Nucleus accumbens (tissue), 56 donors: ENCODE results near the gene DOCK8.

Source experiments
- DNase-seq, 56 donors: peaks; one replicate each; lab custom pipeline; 2025; lab: John Stamatoyannopoulos, UW

DOCK8 gene

DNA sequence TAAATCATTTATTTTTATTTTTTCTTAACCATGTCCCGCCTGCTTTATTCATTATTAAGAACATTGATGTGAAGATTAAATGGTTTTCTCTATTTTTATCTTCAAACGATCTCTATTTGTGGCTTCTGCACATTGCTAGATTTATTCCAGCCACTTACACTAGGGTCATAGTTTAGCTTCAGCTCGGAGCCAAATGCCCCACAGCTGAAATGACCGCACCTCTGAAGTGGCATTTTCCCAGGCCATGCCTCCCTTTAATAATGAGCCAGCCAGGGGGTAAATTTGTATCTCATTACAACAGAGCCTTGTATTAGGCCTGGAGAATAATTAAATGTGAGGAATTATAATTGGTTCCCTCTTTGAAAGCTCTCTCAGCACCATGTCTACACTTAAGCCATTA is 89.4 kb downstream of the DOCK8 start:
- no peak for DNase-seq

GRCh38 chr9:304519-305185 is 90.0 kb downstream of the DOCK8 start:
- no peak for DNase-seq

DNA sequence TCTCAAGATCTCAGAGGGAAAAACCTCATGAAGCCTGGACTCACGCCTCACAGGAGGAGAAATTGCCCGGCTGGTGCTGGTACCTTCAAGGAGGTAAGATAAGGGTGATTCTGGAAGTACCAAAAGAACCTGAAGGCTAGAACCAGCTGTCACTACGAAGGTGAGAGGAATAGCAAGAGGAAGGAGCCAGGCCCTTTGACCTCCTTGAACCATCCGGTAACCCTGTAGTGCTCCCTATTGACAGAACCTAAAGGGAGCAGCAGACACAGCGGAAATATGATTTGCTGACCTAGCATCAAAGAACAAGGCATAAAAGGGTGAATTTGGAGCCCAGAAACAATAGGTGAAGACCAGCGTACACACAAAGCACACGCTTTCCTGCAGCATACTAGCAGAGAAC is 92.2 kb downstream of the DOCK8 start:
- no peak for DNase-seq

GRCh38 chr9:311841-312240 is 97.2 kb downstream of the DOCK8 start:
- DNase-seq, result no peak

- no peak for DNase-seq
Measured at GRCh38 chr9:312596-313320, 98.1 kb downstream of the DOCK8 start.

DNA sequence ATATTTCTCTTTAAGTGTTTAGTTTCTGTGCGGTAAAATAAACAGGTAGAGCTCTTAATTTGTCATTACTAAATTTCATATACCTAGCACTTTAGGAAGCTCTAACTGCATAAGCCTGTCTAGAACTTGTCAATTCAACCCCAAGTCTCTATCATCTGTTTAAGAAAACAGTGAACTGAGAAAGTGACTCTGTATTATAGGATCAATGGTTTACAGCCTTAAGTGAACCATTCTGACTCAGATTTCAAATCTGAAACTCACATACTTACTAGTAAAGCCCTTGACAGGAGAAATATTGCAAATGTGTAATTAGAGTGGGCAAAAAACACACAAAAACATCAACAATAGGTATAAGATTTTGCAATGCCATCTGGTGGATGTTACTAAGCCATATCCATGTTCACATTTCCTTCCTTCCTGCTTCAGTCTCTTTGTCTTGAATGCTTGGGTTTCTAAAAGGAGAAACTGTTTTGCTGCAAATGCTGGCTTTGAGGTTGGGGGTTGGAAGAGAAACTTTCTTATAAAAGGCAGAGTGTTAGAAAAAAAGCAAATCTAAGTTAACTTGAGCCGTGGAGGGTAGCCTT is 101.8 kb downstream of the DOCK8 start:
- no peak for DNase-seq

- no peak for DNase-seq
Measured at GRCh38 chr9:318646-319045, 104.0 kb downstream of the DOCK8 start.

DNA sequence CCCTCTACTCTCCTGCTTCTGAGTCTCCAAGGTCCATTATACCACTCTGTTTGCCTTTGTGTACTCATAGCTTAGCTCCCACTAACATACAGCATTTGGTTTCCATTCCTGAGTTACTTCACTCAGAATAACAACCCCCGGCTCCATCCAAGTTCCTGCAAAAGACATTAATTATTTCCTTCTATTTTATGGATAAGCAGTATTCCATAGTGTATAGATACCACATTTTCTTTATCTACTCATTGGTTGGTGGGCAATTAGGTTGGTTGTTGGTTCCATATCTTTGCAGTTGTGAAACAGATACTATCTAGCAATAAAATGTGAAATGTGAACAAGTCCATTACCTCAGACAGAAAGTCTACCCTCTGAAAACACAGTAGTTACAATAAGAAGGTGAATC is 110.3 kb downstream of the DOCK8 start:
- no peak for DNase-seq

DNA sequence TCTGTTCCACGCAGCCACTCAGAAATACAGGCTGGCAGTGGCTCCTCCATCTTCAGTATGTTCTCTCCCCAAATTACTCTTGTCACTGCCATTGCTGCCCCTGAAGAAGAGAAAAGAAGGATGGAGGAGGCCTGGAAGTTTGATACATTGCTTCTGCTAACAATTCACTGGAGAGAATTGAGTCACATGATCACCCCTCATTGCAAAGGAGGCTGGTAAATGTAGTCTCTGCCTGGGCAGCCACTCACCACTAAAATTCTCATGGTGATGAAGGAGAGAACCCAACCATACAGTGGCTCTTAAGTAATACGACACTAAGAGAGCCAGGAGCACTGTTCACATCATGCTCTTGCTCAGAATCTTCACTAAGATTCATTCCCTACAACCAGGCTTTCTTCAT is 112.0 kb downstream of the DOCK8 start:
- DNase-seq, result no peak

- no peak for DNase-seq
Measured at GRCh38 chr9:328453-328852, 113.8 kb downstream of the DOCK8 start.

GRCh38 chr9:331197-331596 is 116.5 kb downstream of the DOCK8 start:
- no peak for DNase-seq

- no peak for DNase-seq
Measured at GRCh38 chr9:335373-335772, 120.7 kb downstream of the DOCK8 start.

DNA sequence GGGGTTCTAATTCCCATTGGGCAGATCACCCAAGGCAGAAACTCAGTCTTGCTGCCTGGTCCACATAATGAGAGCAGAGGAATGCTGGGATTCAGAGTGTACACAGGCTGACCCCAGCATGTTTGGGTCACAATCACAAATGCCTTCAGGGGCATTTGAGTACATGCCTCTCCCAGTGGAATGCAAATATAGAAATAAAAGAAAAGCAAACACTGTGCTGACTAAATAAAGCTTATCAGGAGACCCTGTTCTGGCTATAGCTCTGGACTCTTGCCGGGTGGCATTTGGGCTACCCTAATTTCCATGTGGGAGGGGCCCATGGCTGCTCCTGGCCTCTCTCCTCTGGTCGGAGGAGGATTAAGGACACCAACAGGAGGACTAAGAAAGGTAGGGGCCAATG is 121.4 kb downstream of the DOCK8 start:
- DNase-seq, result no peak

DNA sequence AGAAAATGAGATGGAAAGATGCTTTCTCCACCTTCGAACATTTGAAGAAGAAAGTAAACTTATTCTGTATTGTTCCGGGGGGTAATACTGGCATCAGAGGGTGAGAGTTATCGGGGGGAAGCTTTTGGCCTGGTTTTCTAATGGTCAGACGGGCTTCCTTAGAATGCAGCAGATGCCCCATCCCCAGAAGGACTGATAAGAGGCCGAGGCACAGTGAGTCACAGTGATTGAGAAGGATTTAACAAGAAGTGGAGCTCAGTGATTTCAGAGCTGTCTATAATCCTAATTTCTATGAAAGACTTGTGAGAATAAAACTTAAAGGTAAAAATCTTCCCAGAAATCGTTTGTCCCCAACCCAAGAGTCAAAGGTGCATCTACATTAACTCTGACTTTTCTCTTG is 123.9 kb downstream of the DOCK8 start:
- no peak for DNase-seq

GRCh38 chr9:341634-342421 is 127.2 kb downstream of the DOCK8 start:
- no peak for DNase-seq

GRCh38 chr9:343773-344172 is 129.1 kb downstream of the DOCK8 start:
- DNase-seq, result no peak

DNA sequence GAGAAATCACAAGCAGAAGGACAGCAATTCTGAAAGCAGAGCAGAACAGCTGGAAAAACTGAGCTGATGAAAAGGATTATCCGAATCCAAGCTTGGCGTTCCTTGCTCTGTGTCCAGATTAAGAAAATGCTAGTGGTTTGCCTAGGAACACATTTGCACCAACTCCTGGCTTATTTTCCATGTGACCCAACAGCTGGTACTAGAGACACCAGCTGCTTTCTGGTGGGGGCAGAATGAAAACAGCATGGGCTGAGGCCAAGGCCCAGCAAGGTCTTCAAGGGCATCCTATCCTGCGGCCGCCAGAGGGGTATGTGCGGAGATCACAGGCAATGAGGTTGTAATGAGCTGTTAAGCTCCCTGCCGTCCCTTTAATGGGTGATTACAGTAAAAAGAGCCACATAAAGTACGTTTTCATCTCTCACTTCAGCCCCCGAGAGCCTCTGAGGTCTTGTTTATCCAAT is 131.5 kb downstream of the DOCK8 start:
- DNase-seq, result no peak

DNA sequence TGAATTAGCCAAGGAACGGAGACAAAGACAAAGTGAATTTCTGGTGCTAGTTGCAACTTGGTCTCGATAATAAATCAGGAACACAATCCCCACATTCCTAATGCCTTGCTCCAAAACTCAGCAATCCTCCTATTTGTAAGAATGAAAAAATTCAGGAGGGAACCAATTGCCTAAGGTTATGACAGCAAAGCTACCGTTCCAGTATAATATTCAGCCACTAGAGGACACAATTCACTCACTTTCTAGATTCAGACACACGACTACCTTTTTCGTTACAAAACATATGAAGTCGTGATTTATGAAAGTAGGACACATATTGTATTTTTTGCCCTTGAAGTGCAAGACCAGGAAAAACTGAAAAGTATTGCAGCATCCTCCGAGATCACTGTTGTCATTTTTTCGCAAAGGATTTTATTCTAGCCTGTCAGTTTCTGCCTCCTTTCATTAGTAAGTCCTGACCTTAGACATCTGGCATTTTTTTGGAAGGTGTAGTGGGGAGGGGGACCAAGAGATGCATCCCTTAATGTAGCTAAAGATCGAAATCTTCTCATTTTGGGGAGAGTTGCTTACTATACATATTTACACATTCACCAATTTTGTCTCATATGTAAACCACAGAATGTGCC is 133.1 kb downstream of the DOCK8 start:
- DNase-seq, result no peak

DNA sequence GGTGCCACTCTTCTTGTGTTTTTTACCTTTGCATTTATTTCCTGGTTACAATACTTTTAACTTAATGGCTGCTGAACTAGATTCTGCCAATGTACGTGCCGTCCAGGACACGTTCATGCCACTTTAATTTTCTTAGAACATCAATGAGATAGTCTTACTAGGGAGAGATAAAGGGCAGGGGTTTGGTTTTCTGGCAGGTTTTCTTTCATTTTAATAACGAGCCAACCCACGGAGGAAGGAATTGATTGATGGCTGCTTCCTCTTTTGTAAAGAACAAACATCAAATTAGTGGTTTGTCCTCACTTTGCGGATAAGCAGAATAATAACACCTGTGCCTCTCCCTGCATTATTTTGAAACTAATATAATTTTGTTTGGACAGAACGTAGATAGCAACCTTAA is 135.7 kb downstream of the DOCK8 start:
- no peak for DNase-seq

GRCh38 chr9:351916-352315 is 137.3 kb downstream of the DOCK8 start:
- DNase-seq, result no peak

DNA sequence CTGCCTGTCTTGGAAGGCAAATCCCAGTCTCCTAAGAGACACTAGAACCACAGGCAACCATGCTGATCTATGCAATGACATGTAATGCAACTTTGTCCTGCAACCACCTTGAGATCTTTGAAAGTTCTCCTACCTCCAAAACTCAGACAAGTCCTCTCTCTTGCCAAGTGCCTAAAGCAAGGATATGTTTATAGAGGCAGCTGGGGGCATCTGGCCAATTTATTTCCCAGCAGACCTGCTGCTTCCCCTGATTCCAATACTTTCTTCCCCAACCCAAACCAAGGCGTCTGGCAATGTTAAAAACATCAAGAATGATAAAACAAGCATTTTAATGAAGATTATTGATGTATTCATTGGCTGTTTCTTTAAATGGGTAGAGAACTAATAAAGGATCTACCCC is 138.4 kb downstream of the DOCK8 start:
- no peak for DNase-seq
